ENCODE measurements around the gene F11.
"Not testable (repeated sequence)": the region's sequence is repeated elsewhere in the genome, so short reads cannot be mapped to it uniquely, and the experiment has no call there.

Gene F11

GRCh38 chr4:186250760-186251159 lies 15.2 kb upstream of the F11 start:
- DNase-seq, result no peak

DNA sequence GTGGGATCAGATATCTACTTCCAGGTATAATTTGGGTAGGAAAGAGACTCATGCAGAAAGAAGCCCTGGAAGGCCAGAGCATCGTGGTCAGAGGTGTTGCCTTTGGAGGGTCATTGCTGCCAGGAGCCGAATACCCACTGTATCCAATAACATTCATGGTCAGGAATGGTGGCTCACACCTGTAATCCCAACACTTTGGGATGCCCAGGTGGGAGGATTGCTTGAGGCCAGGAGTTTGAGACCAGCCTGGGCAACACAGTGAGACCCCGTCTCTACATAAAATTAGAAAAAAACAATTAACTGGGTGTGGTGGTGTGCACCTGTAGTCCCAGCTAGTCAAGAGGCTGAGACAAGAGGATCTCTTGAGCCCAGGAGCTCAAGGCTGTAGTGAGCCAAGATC lies 10.9 kb upstream of the F11 start:
- no peak for DNase-seq

- DNase-seq, result no peak
These were observed 7.7 kb upstream of the F11 start for GRCh38 chr4:186258216-186258811.

DNA sequence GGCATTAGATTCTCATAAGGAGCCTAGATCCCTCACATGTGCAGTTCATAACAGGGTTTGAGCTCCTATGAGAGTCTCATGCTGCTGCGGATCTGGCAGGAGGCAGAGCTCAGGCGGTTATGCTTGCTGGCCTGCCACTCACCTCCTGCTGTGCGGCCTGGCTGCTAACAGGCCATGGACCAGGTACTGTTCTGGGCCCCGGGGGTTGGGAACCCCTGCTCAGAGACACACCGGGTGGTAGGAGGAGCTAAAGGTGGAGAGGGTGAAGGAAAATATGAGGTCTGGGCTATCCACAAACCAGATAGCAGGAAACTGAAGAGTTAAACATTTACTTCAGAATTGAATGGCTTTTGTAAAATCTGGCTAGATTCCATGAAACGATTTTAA lies 5.9 kb upstream of the F11 start:
- no peak for DNase-seq

- DNase-seq, result peak; percentile 3
These were observed 5.2 kb upstream of the F11 start for GRCh38 chr4:186260504-186261448.

- no peak for DNase-seq
These were observed 1.3 kb upstream of the F11 start for GRCh38 chr4:186264660-186265059.

DNA sequence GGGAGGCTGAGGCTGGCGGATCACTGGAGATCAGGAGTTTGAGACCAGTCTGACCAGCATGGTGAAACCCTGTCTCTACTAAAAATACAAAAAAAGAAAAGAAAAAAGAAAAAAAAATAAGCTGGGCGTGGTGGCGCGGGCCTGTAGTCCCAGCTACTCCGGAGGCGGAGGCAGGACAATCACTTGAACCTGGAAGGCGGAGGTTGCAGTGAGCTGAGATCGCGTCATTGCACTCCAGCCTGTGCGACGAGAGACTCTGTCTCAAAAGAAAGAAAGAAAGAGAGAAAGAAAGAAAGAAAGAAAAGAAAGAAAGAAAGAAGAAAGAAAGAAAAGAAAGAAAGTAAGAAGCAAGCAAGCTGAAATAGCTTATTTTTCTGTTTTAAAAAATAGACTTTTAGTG lies 739 bp upstream of the F11 start:
- not testable (repeated sequence) for DNase-seq

- peak; percentile 56 for DNase-seq
These were observed 904 bp downstream of the F11 start for GRCh38 chr4:186266729-186267456.

DNA sequence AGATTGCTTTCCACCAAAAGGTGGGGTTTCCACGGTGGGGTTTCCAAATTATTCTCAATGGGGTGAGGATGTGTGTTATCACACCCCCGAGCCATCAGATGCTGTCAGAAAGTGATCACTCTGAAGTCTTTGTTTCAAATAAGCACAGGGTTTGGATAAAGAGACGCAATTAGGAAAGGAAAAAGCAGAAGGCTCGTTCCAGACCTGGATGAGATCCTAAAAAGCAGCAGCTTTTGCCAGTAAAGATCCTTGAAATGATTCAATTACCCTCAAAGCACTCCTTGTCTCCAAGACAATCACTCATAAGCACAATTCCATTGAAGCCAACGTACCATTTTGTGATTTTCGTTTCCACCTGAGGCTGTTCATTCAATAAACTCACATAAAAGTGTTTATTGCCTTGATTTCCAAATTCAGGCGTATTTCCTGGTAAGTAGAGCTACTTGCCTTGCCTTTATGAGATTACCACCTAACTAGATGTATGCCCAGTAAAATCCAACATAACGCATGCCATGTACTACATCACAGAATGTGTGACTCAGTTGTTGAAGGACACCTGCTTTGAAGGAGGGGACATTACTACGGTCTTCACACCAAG lies 5.2 kb downstream of the F11 start:
- DNase-seq, result no peak

DNA sequence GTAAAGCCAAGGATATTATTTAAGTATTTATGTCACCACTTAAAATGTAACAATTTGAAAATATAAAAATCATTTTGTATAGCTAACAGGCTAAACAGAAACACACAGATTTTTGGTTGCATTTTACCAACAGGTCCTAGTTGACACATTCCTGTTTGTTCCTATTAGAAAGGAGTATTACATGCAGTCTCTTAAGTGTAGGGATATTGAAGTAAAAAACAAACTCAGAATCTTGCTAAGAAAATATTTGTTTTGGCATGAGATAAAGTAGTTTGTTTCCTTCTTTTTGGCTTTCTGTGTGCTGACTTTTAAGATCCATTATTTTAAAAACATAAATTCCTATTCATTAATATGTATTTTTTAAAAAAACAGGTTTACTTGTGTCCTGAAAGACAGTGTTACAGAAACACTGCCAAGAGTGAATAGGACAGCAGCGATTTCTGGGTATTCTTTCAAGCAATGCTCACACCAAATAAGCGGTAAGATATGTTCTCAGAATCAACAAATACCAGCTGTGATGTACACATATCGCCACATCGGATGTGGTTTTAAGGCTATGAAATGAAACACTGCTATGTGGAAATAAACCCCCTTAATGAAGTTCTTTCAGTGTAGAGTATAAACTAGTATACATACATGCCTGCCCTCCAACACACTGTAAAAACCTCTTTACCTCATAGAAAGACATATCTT lies 6.9 kb downstream of the F11 start:
- DNase-seq, result no peak

DNA sequence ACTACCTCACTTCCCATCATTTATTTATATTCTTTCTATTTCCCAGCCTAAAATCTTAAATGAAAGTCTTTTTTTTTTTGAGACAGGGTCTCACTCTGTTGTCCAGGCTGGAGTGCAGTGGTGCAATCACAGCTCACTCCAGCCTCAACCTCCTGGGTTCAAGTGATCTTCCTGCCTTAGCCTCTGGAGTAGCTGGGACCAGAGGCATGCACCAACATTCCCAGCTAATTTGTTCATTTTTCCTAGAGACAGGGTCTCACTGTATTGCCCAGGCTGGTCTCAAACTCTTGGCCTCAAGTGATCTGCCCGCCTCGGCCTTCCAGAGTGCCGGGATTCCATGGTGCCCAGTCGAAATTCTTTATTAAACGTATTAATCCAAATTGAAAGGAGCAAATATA lies 7.4 kb downstream of the F11 start:
- DNase-seq, result not testable (repeated sequence)

- DNase-seq, result no peak
These were observed 17.3 kb downstream of the F11 start for GRCh38 chr4:186283311-186283710.

DNA sequence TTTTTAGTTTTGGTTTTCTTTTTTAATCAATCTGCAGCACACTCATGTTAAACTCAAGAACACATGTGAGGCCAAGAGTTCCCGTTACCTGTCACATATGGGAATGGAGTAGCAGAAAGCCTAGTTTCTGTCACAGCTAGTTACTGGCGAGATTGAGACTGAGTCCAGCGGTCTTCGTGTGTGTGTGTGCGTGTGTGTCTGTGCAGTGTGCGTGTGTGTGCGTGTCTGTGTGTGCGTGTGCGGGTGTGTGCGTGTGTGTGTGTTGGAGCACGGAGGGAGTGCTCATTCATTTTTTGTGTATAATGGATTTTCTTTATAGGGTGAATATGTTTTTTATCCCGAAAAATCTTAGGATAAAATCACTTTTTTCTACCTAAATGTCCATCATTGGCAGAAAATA lies 19.2 kb downstream of the F11 start:
- DNase-seq, result no peak

DNA sequence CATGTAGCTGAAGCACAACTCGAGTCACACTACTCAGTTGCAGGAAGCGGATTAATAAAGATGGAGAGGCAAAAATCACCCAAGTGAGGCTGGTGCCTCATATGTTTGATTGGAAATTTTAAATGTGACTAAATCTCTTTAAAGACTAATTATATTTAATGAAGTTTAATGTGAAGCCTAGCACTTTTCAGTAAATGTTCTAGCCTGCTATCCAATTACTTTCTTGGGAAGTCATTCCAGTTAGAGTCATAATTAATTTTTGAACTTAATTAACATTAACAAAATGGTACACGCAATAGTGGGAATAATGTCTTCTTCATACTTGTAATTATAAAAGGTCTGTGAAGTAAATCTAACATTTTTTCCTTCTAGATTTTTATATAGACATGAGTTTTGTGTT lies 20.6 kb downstream of the F11 start:
- no peak for DNase-seq

DNA sequence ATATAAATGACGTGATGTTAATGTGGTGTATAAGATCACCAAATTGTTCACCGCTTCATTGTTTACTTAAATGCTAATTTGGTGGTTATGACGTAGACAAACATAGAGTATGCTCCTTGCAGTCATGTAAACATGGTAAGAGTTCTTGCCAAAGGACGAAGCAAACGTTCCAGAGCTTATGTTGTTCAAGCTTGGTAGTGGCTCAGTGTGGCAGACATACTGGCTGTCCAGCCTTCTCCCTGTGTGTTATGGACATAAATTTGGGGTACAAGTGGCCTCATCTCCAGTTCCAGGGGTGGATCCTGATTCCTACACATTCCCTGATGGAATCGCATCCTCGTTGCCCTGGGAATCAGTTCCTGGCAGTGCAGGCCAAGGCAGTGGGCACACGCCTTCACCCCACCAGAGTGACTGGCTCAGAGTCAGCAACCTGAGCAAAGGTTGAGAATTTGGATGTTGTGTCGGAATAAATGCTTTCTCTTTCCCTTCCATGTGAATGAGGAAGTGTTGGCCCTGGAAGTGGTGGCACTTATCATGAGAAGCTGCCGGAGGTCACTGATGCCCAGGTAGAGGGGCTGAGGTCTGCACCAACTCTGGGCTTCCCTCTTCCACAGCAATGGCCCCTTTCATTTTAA lies 25.4 kb downstream of the F11 start:
- DNase-seq, result no peak

DNA sequence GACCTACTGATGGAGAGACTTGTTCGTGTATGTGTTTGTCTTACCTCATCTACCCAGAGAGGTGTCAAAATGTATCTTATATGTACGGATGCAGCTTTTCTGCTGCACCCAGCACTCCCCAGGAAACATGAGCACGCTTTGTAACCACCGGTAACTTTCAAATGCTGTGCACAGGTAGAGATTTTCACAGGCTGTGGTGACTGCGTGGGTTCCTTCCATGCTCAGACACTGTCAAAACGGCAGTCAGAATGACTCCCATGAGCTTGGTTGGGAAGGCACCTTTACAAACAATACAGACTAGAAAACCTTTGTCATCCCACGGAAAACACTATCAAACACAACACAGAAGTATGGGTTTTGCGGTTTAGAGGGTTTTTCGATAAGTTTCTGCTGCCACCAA lies 28.2 kb downstream of the F11 start:
- DNase-seq, result no peak

DNA sequence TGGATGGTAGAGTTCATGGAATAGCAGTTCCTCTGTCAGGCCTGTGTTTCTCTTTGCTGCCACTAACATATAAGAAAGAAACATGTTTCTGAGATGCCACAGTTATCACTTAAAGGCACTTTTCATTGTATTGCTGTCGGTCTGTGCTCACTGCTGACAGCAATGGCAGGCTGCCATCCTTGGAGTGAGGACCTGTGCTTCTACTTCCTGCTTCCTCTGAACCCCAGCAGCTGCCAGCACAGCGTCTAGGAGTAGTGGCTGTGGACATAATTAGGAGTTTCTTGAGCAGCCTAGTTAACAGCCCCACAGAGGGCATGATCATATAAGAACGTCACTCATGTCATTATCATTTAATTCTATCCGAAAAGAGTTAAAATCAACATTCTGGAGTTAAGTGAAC lies 30.5 kb downstream of the F11 start:
- DNase-seq, result no peak

- DNase-seq, result peak; percentile 58
These were observed 31.1 kb downstream of the F11 start for GRCh38 chr4:186297013-186297645.

- DNase-seq, result no peak
These were observed 32.1 kb downstream of the F11 start for GRCh38 chr4:186298031-186298647.

GRCh38 chr4:186299291-186299690 lies 33.3 kb downstream of the F11 start:
- DNase-seq, result no peak

Measured in fibroblast of skin of abdomen (primary cell).